Liver (tissue), 9 donors: ENCODE measurements around the gene DSEL. TPM values are rescaled to one million over a fixed set of nuclear protein-coding genes. Genes with fewer than 3 reads are reported as not detected.

ENCODE experiments used
- DNase-seq: peaks from one replicate; pipeline ENCODE4 v3.0.0-alpha.2; 2017; ENCODE audit warnings: low spot score
- H3K27ac ChIP-seq, 2 donors: one replicate each; pipeline ENCODE4 v1.7.0; 2013; ENCODE audit warnings: inconsistent platforms in 2 of 2, low read length in 2 of 2, control low read depth in 1 of 2, low read depth in 1 of 2, mild to moderate bottlenecking in 1 of 2
- H3K27me3 ChIP-seq, 4 donors: one replicate each; pipeline versions ENCODE4 v1.6.1 to v1.7.0; 2013; ENCODE audit warnings: low read length in 3 of 4, inconsistent platforms in 1 of 4, mild to moderate bottlenecking in 1 of 4, moderate library complexity in 1 of 4; ENCODE audit not compliant: control insufficient read depth in 4 of 4, insufficient read depth in 4 of 4
- H3K36me3 ChIP-seq, 4 donors: one replicate each; pipeline versions ENCODE4 v1.6.1 to v1.7.0; 2013; ENCODE audit warnings: low read length in 3 of 4, mild to moderate bottlenecking in 3 of 4, low read depth in 1 of 4, moderate library complexity in 1 of 4; ENCODE audit not compliant: control insufficient read depth in 4 of 4, insufficient read depth in 3 of 4
- H3K4me1 ChIP-seq, 4 donors: one replicate each; pipeline versions ENCODE4 v1.6.1 to v1.7.0; 2013; ENCODE audit warnings: low read length in 3 of 4, mild to moderate bottlenecking in 3 of 4, moderate library complexity in 1 of 4; ENCODE audit not compliant: control insufficient read depth in 4 of 4, insufficient read depth in 4 of 4
- H3K4me3 ChIP-seq, 3 donors: one replicate each; pipeline versions ENCODE4 v1.6.1 to v1.7.0; 2013; ENCODE audit warnings: low read length in 3 of 3, control low read depth in 1 of 3, low read depth in 1 of 3, mild to moderate bottlenecking in 1 of 3
- H3K9ac ChIP-seq, 2 donors: one replicate each; pipeline ENCODE4 v1.7.0; 2013; ENCODE audit warnings: low read length in 2 of 2, mild to moderate bottlenecking in 2 of 2, moderate library complexity in 2 of 2, control low read depth in 1 of 2, low read depth in 1 of 2
- H3K9me3 ChIP-seq, 4 donors: one replicate each; pipeline versions ENCODE4 v1.6.1 to v1.7.0; 2013; ENCODE audit warnings: low read length in 3 of 4; ENCODE audit not compliant: control insufficient read depth in 4 of 4
- CTCF ChIP-seq: fragments of 150-350 bp; IDR thresholded peaks from 2 replicates; pipeline ENCODE4 v1.5.1; 2017; ENCODE audit warnings: improper control_type of control experiment, low read depth, low read length; ENCODE audit not compliant: missing input control
- GABPA ChIP-seq, 2 donors: IDR thresholded peaks in 1 of 2; conservative IDR thresholded peaks in 1 of 2; 2 replicates each; pipeline ENCODE4 v1.6.1; 2016; ENCODE audit warnings: antibody characterized with exemption in 2 of 2, mild to moderate bottlenecking in 1 of 2, moderate library complexity in 1 of 2
- HNF4A ChIP-seq, 2 donors: conservative IDR thresholded peaks; 2 replicates each; pipeline ENCODE4 v1.6.1; 2016; ENCODE audit warnings: antibody characterized with exemption in 2 of 2, mild to moderate bottlenecking in 2 of 2
- HNF4G ChIP-seq: IDR thresholded peaks from 2 replicates; pipeline ENCODE4 v1.6.1; 2016; ENCODE audit warnings: antibody characterized with exemption
- JUND ChIP-seq, 2 donors: IDR thresholded peaks; 2 replicates each; pipeline ENCODE4 v1.6.1; 2016; ENCODE audit warnings: antibody characterized with exemption in 2 of 2
- MAX ChIP-seq: IDR thresholded peaks from 2 replicates; pipeline ENCODE4 v1.6.1; 2016; ENCODE audit warnings: antibody characterized with exemption
- RAD21 ChIP-seq, 2 donors: IDR thresholded peaks; 2 replicates each; pipeline ENCODE4 v1.6.1; 2016; ENCODE audit warnings: antibody characterized with exemption in 2 of 2, mild to moderate bottlenecking in 2 of 2
- REST ChIP-seq: IDR thresholded peaks from 2 replicates; pipeline ENCODE4 v1.6.1; 2016; ENCODE audit warnings: antibody characterized with exemption, mild to moderate bottlenecking
- RXRA ChIP-seq, 2 donors: IDR thresholded peaks; 2 replicates each; pipeline ENCODE4 v1.6.1; 2017 to 2018; ENCODE audit warnings: antibody characterized with exemption in 2 of 2, mild to moderate bottlenecking in 1 of 2
- SP1 ChIP-seq: IDR thresholded peaks from 2 replicates; pipeline ENCODE4 v1.6.1; 2018; ENCODE audit warnings: antibody characterized with exemption, mild to moderate bottlenecking
- YY1 ChIP-seq: IDR thresholded peaks from 2 replicates; pipeline ENCODE4 v1.6.1; 2016; ENCODE audit warnings: antibody characterized with exemption, mild to moderate bottlenecking
- ZBTB33 ChIP-seq: IDR thresholded peaks from 2 replicates; pipeline ENCODE4 v1.6.1; 2016; ENCODE audit warnings: antibody characterized with exemption
- WGBS: extraction: QIAGEN DNeasy Blood & Tissue Kit; methylation state at CpG from one replicate; pipeline ENCODE4 v1.1.7; 2013; 5-methylcytosine and 5-hydroxymethylcytosine counted together
- polyA plus RNA-seq, 2 donors: library from polyadenylated mRNA; stranded (reverse) in 1 of 2; unstranded in 1 of 2; fragments of 200-250 nt in 1 of 2; fragments of >200 nt in 1 of 2; fragmentation: Nextera tagmentation in 1 of 2; extraction: Ambion mirVana in 1 of 2; gene quantifications; one replicate each; pipeline versions ENCODE4 v1.2.1 to v1.2.3, GENCODE V29; 2013 to 2015
- total RNA-seq, 2 donors: library from RNA; depleted of rRNA; stranded (reverse); fragments of >200 nt; gene quantifications; one replicate each; pipeline ENCODE4 v1.2.3, GENCODE V29; 2014
- TF ChIP-seq, protein P1 (sequence below): IDR thresholded peaks from 2 replicates; pipeline ENCODE4 v1.6.1; 2016; ENCODE audit warnings: antibody characterized with exemption
- donor health status: healthy.
- donor health status: healthy.
- donor health status: healthy.
- donor health status: healthy.
- donor health status: healthy.

The DSEL gene
- total and polyA plus RNA-seq, 4 donors: 1.7 to 4.9 (median 3.4) TPM

DNA sequence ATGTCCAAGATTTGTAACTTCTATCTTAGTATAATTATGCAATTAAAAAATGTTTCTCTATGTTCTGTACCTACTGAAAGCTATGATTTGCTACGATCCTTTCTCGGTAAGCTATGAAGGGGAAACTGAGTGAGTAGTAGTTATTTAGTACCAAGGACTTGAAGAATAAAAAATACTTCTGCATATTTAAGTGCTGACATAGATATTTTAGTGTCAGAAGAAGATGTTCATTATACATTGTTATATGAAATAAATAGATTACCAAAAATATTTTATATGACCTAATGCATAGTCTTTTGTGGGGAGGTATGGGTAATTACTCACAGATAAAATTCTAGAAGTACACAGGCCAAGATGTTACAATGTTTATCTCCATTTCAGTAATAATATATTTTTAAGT, 39.0 kb downstream of the DSEL start:
- Histone ChIP-seq H3K9me3 (no peaks in the 10 kb centered on the region), H3K4me3 (no peak overlapping the region), H3K27me3 (no peaks in the 10 kb centered on the region), H3K27ac (no peak overlapping the region), H3K4me1 (no peaks in the 10 kb centered on the region), H3K9ac (no peak overlapping the region), H3K36me3 (no peaks in the 10 kb centered on the region)
- DNase-seq: no peak
- WGBS: 67% methylated on average over 2 of the region's 2 CpGs
- no peak for TF ChIP-seq REST
- TF ChIP-seq, protein P1, sequence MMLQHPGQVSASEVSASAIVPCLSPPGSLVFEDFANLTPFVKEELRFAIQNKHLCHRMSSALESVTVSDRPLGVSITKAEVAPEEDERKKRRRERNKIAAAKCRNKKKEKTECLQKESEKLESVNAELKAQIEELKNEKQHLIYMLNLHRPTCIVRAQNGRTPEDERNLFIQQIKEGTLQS: no peak
- no peak for TF ChIP-seq YY1
- TF ChIP-seq SP1: no peak
- no peak for TF ChIP-seq HNF4G
- TF ChIP-seq ZBTB33: no peak
- TF ChIP-seq CTCF: no peak
- TF ChIP-seq RXRA (IDR thresholded peaks at IDR 0.05): no peak

DNA sequence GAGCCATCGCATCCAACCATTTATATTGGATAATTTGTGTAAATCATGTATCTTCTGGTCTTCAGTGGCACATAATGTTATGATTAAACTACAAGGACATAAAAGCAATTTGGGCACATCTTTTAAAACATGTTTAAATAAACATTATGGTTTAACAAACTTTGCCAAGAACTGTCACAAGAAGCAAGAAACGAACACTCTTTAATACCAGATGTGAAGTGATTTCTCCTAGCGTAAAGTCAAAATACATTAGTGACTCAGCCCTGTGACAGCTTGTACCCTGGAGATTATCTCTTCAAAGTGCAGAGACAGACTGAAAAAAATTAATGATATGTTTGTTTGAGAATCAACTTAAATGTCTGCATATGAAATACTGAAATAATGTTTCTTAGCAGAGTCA, 39.9 kb downstream of the DSEL start:
- Histone ChIP-seq H3K36me3 (no peaks in the 10 kb centered on the region), H3K27me3 (no peaks in the 10 kb centered on the region), H3K9ac (no peak overlapping the region), H3K9me3 (no peaks in the 10 kb centered on the region), H3K27ac (no peak overlapping the region), H3K4me1 (no peaks in the 10 kb centered on the region), H3K4me3 (no peak overlapping the region)
- DNase-seq: no peak
- 73% methylated on average over 3 of the region's 3 CpGs for whole genome bisulfite sequencing
- TF ChIP-seq ZBTB33 (no peak), HNF4A (conservative IDR thresholded peaks at IDR 0.05) (no peak), RXRA (IDR thresholded peaks at IDR 0.05) (no peak), REST (no peak), HNF4G (no peak), MAX (no peak), RAD21 (IDR thresholded peaks at IDR 0.05) (no peak), JUND (IDR thresholded peaks at IDR 0.05) (no peak), GABPA (IDR thresholded peaks at IDR 0.05 in 1 of 2, conservative IDR thresholded peaks at IDR 0.05 in 1 of 2) (no peak), CTCF (no peak)
- TF ChIP-seq, protein P1: no peak
